Omental fat pad (tissue), 4 donors: ENCODE measurements around the gene SNRNP70. TPM values are rescaled to one million over a fixed set of nuclear protein-coding genes. Genes with fewer than 3 reads are reported as not detected.

Experiments used
- ATAC-seq: fragments of 150-250 bp; one replicate; pipeline ENCODE4 v1.9.1; 2016; ENCODE audit warnings: mild to moderate bottlenecking, moderate library complexity; ENCODE audit not compliant: low FRiP score
- DNase-seq: peaks from one replicate; pipeline ENCODE4 v3.0.0-alpha.2; 2019; ENCODE audit warnings: low spot score
- small RNA-seq: library from RNA; depleted of rRNA; stranded (forward); fragments of <200 nt; gene quantifications from one replicate; pipeline ENCODE3, GENCODE V24; 2016
- total RNA-seq, 4 donors: library from RNA; depleted of rRNA; stranded (reverse); fragments of >200 nt; gene quantifications; one replicate each; pipeline ENCODE4 v1.1.0, GENCODE V29; 2016
- TF ChIP-seq, protein P1 (sequence below), 3 donors: fragments of 450-650 bp; IDR thresholded peaks; one replicate each; pipeline ENCODE4 v1.5.1; 2016 to 2017; ENCODE audit warnings: antibody characterized with exemption in 3 of 3, mild to moderate bottlenecking in 3 of 3, moderate library complexity in 2 of 3

The SNRNP70 gene
- total RNA-seq, 4 donors from 2014 or later = 132 to 314 (median 207) TPM

DNA sequence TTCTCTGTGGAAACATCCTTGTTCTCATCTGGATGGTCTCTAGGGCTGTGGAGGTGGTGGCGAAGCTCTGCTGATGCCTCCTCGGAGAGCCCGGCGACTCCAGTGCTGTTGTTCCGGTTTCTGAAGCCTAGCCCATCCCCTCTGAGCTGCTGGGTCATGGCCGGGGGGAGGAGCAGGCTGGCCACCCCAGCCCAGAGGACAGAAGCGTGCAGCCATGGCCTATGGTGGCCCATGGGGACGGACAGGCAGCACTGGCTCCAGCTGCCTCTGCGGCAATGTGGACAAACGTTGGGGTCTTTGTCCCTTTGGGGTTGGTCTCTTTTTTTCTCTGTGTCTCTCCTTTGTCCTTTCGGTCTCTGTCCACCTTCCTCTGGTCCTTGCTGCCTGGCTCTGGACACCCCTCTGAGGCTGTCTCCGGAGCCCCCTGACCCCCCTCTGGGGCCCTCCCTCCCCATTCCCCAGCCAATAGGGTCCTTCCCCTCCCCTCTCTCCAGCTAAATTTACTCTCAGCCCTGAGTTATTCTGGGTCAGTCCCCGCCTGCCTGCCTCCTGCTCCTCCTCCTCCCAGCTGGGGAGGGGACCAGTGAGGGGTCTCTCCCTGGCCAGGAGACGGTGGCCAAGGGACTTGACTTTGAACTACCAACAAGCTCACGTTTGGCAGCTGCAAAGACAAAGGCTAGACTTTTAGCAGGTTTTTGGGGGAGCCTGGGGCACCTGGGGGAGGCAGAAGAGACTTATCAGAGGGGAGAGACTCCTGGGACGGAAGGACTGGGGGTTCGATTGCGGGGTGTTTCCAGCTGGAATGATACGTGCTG, 70.0 kb downstream of the SNRNP70 start, which contains the start of gene HRC:
TSS of gene HRC (minus strand) at position 392 of the 815 bp plus-strand sequence. CDS start at position 233, 159 bp downstream.
- ATAC-seq (no peak), DNase-seq (no peak)
- TF ChIP-seq, protein P1, sequence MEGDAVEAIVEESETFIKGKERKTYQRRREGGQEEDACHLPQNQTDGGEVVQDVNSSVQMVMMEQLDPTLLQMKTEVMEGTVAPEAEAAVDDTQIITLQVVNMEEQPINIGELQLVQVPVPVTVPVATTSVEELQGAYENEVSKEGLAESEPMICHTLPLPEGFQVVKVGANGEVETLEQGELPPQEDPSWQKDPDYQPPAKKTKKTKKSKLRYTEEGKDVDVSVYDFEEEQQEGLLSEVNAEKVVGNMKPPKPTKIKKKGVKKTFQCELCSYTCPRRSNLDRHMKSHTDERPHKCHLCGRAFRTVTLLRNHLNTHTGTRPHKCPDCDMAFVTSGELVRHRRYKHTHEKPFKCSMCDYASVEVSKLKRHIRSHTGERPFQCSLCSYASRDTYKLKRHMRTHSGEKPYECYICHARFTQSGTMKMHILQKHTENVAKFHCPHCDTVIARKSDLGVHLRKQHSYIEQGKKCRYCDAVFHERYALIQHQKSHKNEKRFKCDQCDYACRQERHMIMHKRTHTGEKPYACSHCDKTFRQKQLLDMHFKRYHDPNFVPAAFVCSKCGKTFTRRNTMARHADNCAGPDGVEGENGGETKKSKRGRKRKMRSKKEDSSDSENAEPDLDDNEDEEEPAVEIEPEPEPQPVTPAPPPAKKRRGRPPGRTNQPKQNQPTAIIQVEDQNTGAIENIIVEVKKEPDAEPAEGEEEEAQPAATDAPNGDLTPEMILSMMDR (IDR thresholded peaks at IDR 0.05) = no peak

DNA sequence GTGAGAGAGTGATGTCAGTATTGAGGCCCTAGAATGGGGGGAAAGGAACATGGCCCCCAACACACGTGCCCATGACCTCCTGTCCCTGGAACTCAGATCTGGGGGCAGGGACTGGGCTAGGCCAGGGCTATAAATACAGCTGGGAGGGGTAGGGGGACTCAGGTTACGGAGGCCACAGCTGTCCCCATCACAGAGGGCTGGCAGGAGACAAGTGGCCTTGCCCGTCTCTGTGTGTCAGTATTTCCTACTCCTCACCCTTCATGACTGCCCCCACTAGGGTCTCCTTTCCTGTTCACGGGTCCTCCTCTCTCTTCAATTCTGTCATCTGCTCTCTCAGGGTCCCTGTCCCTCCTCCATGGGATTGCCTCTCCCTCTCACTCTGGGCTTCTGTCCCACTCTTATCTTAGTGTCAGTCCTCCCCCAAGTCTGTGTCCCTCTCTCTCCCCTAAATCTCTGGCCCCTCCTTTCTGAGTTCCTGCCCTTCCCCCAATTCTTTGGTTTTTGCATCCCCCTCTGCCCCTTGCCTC, 70.6 kb downstream of the SNRNP70 start:
- DNase-seq (no peak), ATAC-seq (no peak)
- TF ChIP-seq, protein P1 (IDR thresholded peaks at IDR 0.05) = no peak

DNA sequence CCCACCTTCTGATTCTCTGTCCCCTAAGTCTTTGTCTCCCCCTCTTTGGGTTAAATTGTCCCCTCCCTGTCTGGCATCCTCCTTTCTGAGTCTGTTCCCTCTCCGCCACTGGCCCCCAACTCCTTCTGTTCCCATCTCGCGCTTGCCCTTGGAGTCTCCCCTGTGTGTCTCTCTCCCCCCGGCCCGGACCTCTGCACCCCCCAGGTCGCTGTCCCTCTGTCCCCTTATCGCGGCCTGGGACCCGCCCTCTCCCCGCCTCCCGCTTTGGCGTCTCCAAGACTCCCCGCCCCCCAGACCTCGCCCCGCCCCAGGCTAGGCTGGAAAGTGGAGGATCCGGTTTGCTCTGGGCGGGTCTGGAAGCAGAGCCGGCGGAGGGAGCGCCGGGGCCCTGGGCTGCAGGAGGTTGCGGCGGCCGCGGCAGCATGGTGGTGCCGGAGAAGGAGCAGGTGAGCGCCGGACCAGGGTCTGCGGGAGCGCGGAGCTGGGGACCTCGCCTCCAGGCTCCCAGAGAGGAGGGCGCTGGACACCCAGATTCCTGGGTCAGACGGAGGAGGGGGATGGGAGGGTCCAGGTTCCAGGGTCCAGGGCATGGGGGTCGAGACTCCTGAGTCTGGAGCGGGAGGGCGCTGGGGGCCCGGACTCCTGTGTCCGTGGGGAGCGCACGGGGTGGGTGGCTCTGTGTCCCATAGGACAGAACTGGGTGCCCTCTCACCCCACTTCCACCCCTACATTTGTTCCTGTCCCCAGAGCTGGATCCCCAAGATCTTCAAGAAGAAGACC, 72.4 kb downstream of the SNRNP70 start, which contains the start of gene TRPM4:
TSS of gene TRPM4 (plus strand) at position 348 of the 780 bp plus-strand sequence. CDS start at position 423, 75 bp downstream.
- peak; percentile 72 for DNase-seq
- peak; percentile 91 for ATAC-seq

More for the DNA sequence above, 72.4 kb downstream of the SNRNP70 start, which contains the start of gene TRPM4:
- TF ChIP-seq, protein P1 (IDR thresholded peaks at IDR 0.05) = no peak

Small RNAs within 50 kb of the gene (small RNA-seq; reads per million reads assigned to genes)
- not detected for gene RN7SL708P

Other genes starting within 250 kb of the SNRNP70 start
- gene HSD17B14, start 249.0 kb upstream of the SNRNP70 start, total RNA-seq = 10 to 100 TPM; 11.0 to 19.3 (median 13.0) TPM
- 10 to 100 TPM in 3 of 4 donors, 1 to 10 TPM in 1; 7.3 to 18.7 (median 14.9) TPM for gene PLEKHA4, start 216.8 kb upstream of the SNRNP70 start, total RNA-seq
- 100 to 1,000 TPM; 105 to 282 (median 176) TPM for gene PPP1R15A, start 213.0 kb upstream of the SNRNP70 start, total RNA-seq
- gene TULP2, start 186.7 kb upstream of the SNRNP70 start, total RNA-seq = not detected
- gene NUCB1, start 185.1 kb upstream of the SNRNP70 start, total RNA-seq = 100 to 1,000 TPM; 197 to 280 (median 253) TPM
- not detected for gene DHDH, start 151.8 kb upstream of the SNRNP70 start, total RNA-seq
- gene BAX, start 130.6 kb upstream of the SNRNP70 start, total RNA-seq = 10 to 100 TPM; 26.4 to 64.2 (median 37.3) TPM
- 1,000 to 10,000 TPM; 6,104 to 9,580 (median 8,850) TPM for gene FTL, start 120.1 kb upstream of the SNRNP70 start, total RNA-seq
- gene GYS1, start 92.1 kb upstream of the SNRNP70 start, total RNA-seq = 10 to 100 TPM; 34.3 to 41.0 (median 38.8) TPM
- 10 to 100 TPM; 66.3 to 83.9 (median 72.4) TPM for gene RUVBL2, start 91.6 kb upstream of the SNRNP70 start, total RNA-seq
- not detected for gene LHB, start 68.4 kb upstream of the SNRNP70 start, total RNA-seq
- not detected for gene CGB3, start 61.1 kb upstream of the SNRNP70 start, total RNA-seq
- not detected for gene CGB2, start 53.6 kb upstream of the SNRNP70 start, total RNA-seq
- gene CGB1, start 48.6 kb upstream of the SNRNP70 start, total RNA-seq = not detected
- not detected for gene CGB5, start 41.6 kb upstream of the SNRNP70 start, total RNA-seq
- not detected for gene CGB8, start 36.3 kb upstream of the SNRNP70 start, total RNA-seq
- not detected for gene CGB7, start 27.7 kb upstream of the SNRNP70 start, total RNA-seq
- under 1 TPM in 1 of 4 donors, not detected in 3; 0.84 TPM for gene NTF4, start 20.6 kb upstream of the SNRNP70 start, total RNA-seq
- not detected for gene KCNA7, start 12.8 kb upstream of the SNRNP70 start, total RNA-seq
- 1 to 10 TPM in 3 of 4 donors, not detected in 1; 3.7 to 9.0 (median 3.9) TPM for gene LIN7B, start 28.9 kb downstream of the SNRNP70 start, total RNA-seq
- 1 to 10 TPM; 1.6 to 3.5 (median 2.9) TPM for gene C19orf73, start 33.7 kb downstream of the SNRNP70 start, total RNA-seq
- gene PPFIA3, start 34.1 kb downstream of the SNRNP70 start, total RNA-seq = 10 to 100 TPM in 1 of 4 donors, 1 to 10 TPM in 3; 1.6 to 11.2 (median 4.1) TPM
- 10 to 100 TPM in 1 of 4 donors, 1 to 10 TPM in 1, under 1 TPM in 2; 0.74 to 13.1 (median 1.7) TPM for gene HRC, start 69.9 kb downstream of the SNRNP70 start, total RNA-seq
- gene TRPM4, start 72.3 kb downstream of the SNRNP70 start, total RNA-seq = 10 to 100 TPM in 2 of 4 donors, 1 to 10 TPM in 2; 7.2 to 26.0 (median 10.6) TPM
- gene SLC6A16, start 239.7 kb downstream of the SNRNP70 start, total RNA-seq = 1 to 10 TPM; 1.0 to 5.7 (median 1.4) TPM
- gene CD37, start 250.0 kb downstream of the SNRNP70 start, total RNA-seq = 10 to 100 TPM; 10.3 to 43.8 (median 21.5) TPM